K562 (cell line): ENCODE results near the gene IGDCC3.

Source experiments
- ADNP ChIP-seq: fragments of 200-800 bp; sonication (Bioruptor generic); IDR thresholded peaks from 2 replicates; pipeline ENCODE4 v1.6.1; 2016; ENCODE audit warnings: missing genetic modification characterization, missing compliant biosample characterization
- CBX8 ChIP-seq: fragments of 200-600 bp; sonication (generic); IDR thresholded peaks from 2 replicates; pipeline ENCODE4 v1.6.1; 2012; ENCODE audit warnings: borderline replicate concordance, mixed run types, low read depth, mild to moderate bottlenecking, moderate library complexity, mixed read lengths, low read length, control low read depth, inconsistent platforms; ENCODE audit not compliant: poor library complexity, severe bottlenecking; ENCODE audit errors: extremely low read depth
- CTCF ChIP-seq, 3 experiments: IDR thresholded peaks in 2 of 3; conservative IDR thresholded peaks in 1 of 3; 2 replicates each; pipeline ENCODE4 v1.5.1; 2011 to 2012; ENCODE audit warnings: low read length in 3 of 3, mild to moderate bottlenecking in 3 of 3, control low read depth in 2 of 3, improper control_type of control experiment in 1 of 3, inconsistent platforms in 1 of 3, low read depth in 1 of 3, mixed read lengths in 1 of 3, moderate library complexity in 1 of 3; ENCODE audit not compliant: insufficient read depth in 2 of 3
- EP300 ChIP-seq: IDR thresholded peaks from 2 replicates; pipeline ENCODE4 v1.6.1; 2012; ENCODE audit warnings: low read length, improper control_type of control experiment
- ETS1 ChIP-seq: conservative IDR thresholded peaks from 2 replicates; pipeline ENCODE4 v1.6.1; 2011; ENCODE audit warnings: low read depth, mild to moderate bottlenecking, low read length; ENCODE audit not compliant: control insufficient read depth
- MAX ChIP-seq: sonication (generic); formaldehyde crosslinking; IDR thresholded peaks from 2 replicates; pipeline ENCODE4 v1.9.0; 2022; ENCODE audit warnings: mild to moderate bottlenecking, missing genetic modification reagents
- NR3C1 ChIP-seq: sonication (generic); formaldehyde crosslinking; IDR thresholded peaks from 2 replicates; pipeline ENCODE4 v1.8.1; 2022; ENCODE audit warnings: missing genetic modification reagents
- POLR2A ChIP-seq: fragments of 450-650 bp; conservative IDR thresholded peaks from 2 replicates; pipeline ENCODE4 v1.6.1; 2016
- POLR2AphosphoS5 ChIP-seq: IDR thresholded peaks from 2 replicates; pipeline ENCODE4 v1.6.1; 2011; ENCODE audit warnings: mild to moderate bottlenecking, low read depth, low read length, moderate library complexity; ENCODE audit not compliant: control insufficient read depth, insufficient read depth
- SIN3B ChIP-seq: fragments of 450-650 bp; IDR thresholded peaks from 2 replicates; pipeline ENCODE4 v1.6.1; 2017; ENCODE audit warnings: low read depth, mild to moderate bottlenecking, moderate library complexity
- ZNF511 ChIP-seq: sonication (generic); formaldehyde crosslinking; IDR thresholded peaks from 2 replicates; pipeline ENCODE4 v1.8.0; 2022; ENCODE audit warnings: mild to moderate bottlenecking, missing genetic modification reagents
- ZNF583 ChIP-seq: fragments of 250-450 bp; sonication (Bioruptor Pico); IDR thresholded peaks from 2 replicates; pipeline ENCODE4 v1.4.0; 2020
- ZNF695 ChIP-seq: fragments of 450-650 bp; formaldehyde crosslinking; IDR thresholded peaks from 2 replicates; pipeline ENCODE4 v1.4.0; 2020; ENCODE audit warnings: mild to moderate bottlenecking, moderate library complexity
- TF ChIP-seq, protein P1 (sequence below): sonication (generic); formaldehyde crosslinking; IDR thresholded peaks from 2 replicates; pipeline ENCODE4 v1.8.0; 2022; ENCODE audit warnings: mild to moderate bottlenecking, missing genetic modification reagents, borderline replicate concordance

DNA sequence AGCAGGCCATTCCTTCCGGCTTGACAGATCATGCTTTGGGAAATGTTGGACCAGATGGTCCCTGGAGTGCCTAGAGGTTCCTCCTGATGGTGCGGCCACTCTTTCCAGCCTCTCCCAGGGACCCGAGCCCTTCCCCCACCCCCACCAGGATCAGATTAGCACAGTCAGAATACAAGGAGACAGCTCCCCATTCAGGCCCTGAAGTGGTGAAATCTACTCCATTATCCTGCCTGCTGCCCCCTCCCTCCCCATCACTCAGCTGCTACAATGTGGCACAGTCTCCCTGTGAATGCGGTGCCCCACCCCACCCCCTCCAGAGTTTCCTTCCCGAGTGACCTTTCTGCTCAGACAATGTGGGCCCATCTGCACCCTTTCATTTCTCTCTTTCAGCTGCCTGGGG, 43.9 kb downstream of the IGDCC3 start:
- TF ChIP-seq CTCF (IDR thresholded peaks at IDR 0.05 in 2 of 3, conservative IDR thresholded peaks at IDR 0.05 in 1 of 3; ENCODE audit: insufficient read depth in 2 of 3, low read depth in 1 of 3, low read length in 3 of 3) (no peak), CBX8 (no peak), MAX (no peak), NR3C1 (CRISPR knock-in tag) (no peak), EP300 (no peak), POLR2A (no peak), SIN3B (no peak), ZNF583 (CRISPR knock-in tag) (no peak), ETS1 (no peak), ZNF695 (CRISPR knock-in tag) (no peak), ZNF511 (CRISPR knock-in tag) (no peak), POLR2AphosphoS5 (no peak), ADNP (tag) (no peak)
- TF ChIP-seq, protein P1, sequence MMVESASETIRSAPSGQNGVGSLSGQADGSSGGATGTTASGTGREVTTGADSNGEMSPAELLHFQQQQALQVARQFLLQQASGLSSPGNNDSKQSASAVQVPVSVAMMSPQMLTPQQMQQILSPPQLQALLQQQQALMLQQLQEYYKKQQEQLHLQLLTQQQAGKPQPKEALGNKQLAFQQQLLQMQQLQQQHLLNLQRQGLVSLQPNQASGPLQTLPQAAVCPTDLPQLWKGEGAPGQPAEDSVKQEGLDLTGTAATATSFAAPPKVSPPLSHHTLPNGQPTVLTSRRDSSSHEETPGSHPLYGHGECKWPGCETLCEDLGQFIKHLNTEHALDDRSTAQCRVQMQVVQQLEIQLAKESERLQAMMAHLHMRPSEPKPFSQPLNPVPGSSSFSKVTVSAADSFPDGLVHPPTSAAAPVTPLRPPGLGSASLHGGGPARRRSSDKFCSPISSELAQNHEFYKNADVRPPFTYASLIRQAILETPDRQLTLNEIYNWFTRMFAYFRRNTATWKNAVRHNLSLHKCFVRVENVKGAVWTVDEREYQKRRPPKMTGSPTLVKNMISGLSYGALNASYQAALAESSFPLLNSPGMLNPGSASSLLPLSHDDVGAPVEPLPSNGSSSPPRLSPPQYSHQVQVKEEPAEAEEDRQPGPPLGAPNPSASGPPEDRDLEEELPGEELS: no peak
